Stimulated activated CD4-positive, alpha-beta T cell treated with anti-CD3 and anti-CD28 coated beads, Interleukin-1b, Interleukin-23, amount 100 ng/mL, for 4 hours (primary cell): ENCODE results near the gene PDE6B.
"Not testable (repeated sequence)": the region's sequence is repeated elsewhere in the genome, so short reads cannot be mapped to it uniquely, and the experiment has no call there.

Source experiments
- DNase-seq, 2 donors: peaks; one replicate each; pipeline ENCODE4 v3.0.0-alpha.2; 2020; ENCODE audit warnings: low read depth in 2 of 2

PDE6B gene

DNA sequence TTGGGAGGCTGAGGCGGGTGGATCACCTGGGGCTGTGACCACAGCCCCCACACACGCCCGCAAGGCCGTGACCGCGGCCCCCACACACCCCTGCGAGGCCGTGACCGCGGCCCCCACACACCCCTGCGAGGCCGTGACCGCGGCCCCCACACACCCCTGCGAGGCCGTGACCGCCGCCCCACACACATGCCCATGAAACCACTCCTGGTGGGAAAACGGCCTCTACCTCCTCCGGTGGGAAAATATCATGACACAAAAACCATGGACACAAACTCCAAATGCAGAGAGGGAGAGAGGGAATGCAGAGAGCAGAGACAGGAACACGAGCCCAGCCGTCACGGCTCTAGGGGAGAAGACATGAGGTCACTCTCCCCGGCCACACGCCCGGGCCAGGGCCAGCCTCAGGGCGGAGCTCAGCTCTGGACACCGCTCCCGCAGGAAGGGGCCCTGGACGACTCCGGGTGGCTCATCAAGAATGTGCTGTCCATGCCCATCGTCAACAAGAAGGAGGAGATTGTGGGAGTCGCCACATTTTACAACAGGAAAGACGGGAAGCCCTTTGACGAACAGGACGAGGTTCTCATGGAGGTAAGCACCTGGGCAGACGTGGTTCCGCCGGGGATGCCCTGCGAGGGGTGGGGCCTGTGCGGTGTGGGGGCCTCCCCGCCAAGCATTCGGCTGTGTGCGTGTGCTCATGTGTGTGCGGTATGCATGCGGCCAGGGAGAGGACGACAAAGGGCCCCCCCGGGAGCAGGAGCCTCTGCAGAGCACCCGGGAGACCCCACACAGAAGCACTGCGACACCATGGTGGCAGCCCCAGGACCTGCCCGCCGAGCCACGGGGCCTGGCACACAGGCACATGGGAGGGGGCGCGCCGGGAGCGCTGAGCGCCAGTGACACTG lies 31.3 kb downstream of the PDE6B start:
- no peak for DNase-seq

DNA sequence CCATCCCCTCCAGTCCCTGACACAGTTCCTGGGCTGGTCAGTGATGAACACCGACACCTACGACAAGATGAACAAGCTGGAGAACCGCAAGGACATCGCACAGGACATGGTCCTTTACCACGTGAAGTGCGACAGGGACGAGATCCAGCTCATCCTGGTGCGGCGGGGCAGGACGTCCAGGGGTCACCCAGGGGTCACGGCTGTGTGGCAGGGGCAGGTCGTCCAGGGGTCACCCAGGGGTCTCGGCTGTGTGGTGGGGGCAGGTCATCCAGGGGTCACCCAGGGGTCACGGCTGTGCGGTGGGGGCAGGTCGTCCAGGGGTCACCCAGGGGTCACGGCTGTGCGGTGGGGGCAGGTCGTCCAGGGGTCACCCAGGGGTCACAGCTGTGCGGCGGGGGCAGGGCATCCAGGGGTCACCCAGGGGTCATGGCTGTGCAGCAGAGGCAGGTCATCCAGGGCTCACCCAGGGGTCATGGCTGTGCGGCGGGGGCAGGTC lies 32.0 kb downstream of the PDE6B start:
- no peak for DNase-seq

DNA sequence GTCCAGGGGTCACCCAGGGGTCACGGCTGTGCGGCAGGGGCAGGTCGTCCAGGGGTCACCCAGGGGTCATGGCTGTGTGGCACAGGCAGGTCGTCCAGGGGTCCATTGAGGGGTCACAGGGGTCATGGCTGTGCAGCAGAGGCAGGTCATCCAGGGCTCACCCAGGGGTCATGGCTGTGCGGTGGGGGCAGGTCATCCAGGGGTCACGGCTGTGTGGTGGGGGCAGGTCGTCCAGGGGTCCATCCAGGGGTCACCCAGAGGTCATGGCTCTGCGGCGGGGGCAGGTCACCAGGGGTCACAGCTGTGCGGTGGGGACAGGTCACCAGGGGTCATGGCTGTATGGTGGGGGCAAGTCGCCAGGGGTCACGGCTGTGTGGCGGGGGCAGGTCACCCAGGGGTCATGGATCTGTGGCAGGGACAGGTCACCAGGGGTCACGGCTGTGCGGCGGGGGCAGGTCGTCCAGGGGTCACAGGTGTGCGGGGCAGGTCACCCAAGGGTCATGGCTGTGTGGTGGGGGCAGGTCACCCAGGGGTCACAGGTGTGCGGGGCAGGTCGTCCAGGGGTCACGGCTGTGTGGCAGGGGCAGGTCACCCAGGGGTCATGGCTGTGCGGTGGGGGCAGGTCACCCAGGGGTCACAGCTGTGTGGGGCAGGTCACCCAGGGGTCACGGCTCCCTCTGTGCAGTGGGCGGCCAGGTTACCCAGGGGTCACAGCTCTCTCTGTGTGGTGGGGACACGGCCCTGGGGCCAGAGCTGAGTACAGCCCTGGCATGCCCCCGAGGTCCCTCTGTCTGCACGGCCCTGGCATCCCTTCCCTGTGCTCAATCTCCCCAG lies 32.7 kb downstream of the PDE6B start:
- no peak for DNase-seq

DNA sequence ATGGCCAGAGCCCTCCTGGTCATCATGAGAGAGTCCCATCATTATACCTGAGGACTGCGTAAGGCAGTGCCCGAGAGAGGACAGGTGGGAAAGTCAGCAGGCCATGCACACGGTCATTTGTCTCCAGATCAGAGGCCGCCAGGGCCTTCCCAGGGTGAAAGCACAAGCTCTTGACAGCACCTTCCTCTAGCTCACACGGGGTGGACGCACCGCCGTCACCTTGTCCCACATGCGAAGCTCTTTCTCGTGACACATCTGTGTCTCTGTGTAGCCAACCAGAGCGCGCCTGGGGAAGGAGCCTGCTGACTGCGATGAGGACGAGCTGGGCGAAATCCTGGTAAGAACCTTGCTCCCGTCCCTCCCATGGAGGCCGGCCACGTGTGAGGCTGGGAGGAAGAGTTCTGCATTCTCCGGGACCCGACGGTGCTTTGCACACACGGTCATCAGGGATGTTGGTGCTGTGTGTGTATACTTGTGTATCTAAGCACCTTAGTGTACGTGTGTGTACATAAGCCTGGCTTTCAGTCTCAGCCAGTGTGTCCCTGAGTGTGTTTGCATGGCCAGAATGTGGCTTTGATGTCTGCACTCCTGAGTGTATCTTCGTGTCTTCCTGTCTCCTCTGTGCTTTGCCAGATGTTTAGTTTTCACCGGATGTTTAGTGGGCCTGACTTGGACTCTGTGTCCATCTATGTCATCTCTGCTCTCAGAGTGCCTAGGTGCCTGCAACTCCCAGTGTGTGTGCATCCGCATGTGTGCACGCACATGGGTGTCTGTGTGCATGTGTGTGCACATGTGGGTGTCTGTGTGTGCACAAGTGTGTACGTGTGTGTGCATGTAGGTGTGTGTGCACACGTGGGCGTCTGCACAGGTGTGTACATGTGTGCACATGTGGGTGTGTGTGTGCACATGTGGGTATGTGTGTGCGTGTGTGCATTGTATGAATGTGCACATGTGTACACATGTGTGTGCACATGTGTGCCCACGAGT lies 33.6 kb downstream of the PDE6B start:
- DNase-seq: no peak

DNA sequence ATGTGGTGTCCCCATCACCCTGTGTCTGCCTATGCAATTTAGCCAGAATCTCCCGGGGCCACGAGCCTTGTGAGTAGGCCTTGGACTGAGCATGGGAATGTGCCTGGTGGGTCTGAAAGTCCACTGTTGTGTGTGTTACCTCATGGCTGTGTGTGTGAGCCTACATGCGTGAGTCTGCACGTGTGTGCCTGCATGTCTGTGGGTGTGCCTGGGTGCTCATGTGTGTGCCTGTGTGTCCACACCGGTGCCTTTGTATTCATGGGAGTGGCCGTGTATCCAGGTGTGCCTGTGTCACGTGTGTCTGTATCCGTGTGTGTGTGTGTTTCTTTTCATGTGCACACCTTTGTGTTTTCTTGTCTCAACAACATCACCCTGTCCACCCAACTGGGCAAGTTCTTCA lies 34.5 kb downstream of the PDE6B start:
- no peak for DNase-seq

DNA sequence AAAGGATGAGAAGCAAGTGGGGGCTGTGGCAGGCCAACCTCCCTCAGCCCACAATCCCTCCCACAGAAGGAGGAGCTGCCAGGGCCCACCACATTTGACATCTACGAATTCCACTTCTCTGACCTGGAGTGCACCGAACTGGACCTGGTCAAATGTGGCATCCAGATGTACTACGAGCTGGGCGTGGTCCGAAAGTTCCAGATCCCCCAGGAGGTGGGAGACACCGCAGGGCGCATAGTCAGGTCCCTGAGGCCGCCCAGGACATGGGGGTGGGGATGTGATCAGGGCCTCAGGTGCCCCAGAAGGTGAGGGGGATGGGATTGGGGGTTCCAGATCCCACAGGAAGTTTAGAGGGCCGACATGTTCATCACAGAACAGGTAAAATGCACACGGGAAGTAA lies 35.0 kb downstream of the PDE6B start:
- DNase-seq: no peak

DNA sequence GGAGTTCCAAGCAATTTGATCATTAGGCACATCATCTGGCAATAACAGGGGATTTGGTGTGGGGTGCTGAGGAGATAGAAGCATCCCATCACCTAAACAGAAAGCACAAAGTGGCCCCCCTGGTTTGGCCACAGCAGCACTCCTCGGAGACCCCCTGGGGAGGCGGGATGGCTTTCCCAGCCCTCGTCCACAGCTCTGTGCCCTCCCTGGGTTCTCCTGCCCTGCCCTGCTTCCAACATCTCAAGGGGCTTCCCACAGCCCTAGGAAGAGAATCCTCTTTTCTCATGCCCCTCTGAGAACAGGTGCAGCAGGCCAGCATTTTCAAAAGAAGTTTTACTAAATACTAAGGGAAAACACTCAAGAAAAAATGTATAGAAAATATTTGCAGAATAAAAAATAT lies 35.9 kb downstream of the PDE6B start:
- DNase-seq: no peak

DNA sequence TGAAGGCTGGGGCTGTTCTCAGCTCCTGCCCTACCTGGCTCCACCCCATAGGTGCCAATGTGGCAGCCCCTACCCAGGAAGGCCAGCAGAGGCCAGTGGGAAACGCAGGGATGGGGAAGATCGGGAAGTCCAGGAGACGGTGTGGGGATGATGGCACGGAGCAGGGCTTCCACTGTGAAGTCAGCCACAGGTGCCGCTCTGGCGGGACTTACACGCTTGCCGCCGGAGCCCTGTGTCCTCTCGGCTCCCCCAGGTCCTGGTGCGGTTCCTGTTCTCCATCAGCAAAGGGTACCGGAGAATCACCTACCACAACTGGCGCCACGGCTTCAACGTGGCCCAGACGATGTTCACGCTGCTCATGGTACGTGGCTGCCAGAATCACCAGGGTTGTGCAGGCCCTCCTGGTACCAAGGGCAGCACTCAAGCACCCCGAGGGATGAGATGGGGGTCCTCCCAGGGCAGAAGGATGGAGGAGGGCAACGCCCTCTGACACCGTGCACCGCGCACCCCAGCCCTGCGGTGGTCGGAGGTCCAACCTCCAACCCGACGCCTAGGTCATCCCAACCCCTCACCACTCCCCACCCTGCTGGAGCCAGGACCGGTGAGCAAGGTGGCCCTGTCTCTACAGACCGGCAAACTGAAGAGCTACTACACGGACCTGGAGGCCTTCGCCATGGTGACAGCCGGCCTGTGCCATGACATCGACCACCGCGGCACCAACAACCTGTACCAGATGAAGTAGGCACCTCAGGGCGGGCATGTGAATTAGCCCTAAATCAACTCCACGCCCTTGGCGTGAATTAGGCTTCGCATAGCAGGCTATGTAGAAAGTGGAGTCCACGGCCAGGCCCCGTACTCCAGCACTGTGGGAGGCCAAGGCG lies 36.7 kb downstream of the PDE6B start:
- no peak for DNase-seq

DNA sequence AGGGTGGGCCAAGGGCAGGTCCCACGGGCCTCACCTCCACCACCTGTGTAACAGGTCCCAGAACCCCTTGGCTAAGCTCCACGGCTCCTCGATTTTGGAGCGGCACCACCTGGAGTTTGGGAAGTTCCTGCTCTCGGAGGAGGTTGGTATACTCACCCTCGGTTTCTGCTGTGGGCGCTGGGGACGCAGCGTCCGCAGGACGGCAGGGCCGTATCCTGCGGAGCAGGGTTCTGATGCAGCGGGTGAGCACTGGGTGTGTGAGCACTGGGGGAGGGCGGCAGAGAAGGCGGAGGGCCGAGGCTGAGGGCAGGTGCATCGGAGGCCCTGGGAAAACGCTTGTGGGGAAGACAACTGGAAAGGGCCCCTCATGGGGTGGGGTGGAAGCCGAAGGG lies 37.7 kb downstream of the PDE6B start:
- DNase-seq: no peak

DNA sequence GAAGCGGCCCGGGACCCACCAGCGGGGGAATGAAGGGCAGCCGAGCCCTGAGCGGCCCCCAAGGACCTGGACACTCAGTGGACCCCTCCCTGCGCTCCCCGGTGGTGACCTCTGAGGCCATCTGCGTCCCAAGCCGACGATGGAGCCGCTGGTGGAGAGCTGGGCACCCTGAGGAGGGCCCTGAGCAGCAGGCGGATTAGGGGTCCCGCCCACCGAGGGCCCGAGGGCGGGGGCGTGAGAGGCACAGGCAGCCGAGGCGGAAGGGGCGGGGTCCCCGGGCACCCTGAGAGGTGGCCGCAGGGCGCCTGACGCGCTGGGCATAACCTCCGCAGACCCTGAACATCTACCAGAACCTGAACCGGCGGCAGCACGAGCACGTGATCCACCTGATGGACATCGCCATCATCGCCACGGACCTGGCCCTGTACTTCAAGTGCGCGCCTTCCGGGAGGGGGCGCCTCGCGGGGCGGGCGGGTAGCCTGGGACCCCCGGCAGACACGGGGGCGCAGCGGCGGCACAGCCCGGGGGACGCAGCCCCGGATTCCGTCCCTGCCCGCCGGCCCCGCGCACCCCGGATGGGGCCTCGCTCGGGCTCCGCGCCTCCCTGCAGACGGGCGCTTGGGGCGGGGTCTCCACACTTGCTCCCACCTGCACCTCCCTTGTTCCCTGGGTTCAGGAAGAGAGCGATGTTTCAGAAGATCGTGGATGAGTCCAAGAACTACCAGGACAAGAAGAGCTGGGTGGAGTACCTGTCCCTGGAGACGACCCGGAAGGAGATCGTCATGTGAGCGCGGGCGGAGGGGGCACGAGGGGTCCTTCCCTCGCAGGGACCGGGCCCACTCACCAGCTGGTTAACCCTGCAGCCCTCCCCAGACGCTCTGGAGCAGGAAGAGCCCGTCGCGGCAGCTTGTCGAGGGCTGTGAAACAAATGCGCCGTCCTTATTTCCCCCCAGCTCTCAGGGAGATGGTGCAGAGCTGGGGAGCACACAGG lies 38.4 kb downstream of the PDE6B start:
- peak; percentile 55 to 75 for DNase-seq

DNA sequence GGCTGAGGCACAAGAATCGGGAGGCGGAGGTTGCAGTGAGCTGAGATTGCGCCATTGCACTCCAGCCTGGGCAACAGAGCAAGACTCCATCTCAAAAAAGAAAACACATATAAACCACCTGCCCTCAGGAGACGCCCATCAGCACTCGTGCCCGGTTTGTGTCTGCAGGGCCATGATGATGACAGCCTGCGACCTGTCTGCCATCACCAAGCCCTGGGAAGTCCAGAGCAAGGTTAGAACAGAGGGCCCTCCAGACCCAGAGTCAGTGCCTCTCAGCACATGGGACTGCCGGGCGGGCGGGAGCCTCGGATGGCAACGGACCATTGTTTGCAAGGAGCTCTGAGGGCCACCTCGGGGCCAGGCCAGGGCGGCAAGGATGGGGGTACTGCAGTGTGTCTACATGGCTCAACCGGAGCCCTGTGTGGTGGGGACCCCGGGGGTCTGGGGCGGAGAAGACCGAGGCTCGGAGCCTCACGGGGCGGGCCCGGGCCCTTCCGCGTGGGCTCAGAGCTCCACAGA lies 39.4 kb downstream of the PDE6B start:
- no peak for DNase-seq

DNA sequence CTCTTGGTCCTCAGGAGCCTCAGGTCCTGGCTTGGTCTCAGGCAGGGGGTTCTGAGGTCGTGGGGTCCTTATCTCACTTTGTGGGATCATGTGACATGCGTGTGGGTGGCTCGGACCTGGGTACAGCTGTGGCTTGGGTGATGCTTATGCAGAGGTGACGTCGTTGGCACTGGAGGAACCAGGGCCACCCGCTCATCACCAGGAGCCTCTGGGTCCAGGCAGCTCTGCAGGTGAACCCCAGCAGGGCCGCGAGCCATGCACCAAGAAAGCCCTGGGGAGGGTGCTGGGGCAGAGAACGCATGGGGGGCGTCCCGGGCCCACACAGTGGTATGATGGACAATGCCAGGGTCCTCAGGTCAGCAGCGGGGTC lies 40.0 kb downstream of the PDE6B start:
- DNase-seq: no peak

DNA sequence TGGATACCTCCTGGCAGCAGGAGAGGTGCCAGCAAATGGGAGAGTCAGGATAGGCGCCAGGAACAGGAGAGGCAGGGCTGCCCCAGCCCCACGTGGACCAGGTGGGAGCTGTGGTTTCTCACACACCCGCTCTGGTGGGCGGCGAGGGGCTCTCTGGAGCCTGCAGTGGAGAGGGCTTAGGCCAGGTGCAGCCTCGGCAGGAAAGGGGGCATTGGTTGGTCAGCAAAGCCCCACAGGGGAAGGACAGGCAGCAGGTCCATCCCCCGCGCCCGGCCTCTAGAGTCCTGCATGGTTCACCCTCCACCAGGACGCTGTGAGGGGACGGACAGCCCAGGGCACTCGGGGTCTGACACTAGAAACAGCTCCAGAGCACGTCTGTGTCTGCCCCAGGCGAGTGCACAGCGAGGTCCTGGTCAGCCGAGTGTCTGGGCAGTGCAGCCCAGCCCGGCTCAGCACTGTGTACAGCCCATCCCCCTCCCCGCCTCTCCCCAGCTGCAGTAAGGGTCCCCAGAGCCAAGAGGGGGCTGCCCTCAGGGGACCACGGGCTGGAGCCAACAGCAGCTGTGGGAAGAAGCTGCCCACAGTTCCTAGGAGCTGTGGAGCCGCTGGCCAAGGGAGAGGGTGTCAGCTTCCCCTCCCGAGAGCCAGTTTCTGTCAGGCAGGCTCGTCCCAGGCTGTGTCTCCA lies 40.5 kb downstream of the PDE6B start:
- no peak for DNase-seq

DNA sequence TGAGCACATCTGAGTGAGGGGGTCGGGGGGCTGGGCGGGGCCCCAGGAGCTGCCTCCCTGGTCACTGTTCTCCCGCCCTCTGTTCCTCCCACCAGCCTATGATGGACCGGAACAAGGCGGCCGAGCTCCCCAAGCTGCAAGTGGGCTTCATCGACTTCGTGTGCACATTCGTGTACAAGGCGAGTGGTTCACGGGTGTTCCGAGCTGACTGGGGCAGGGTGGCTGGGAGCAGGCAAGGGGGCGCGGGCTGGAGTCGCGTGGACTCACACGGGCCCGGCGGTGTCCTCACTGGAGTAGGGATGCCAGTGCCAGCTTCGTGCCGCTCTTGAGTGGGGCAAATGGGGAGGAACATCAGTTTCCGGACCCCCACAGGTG lies 41.0 kb downstream of the PDE6B start:
- DNase-seq: no peak

DNA sequence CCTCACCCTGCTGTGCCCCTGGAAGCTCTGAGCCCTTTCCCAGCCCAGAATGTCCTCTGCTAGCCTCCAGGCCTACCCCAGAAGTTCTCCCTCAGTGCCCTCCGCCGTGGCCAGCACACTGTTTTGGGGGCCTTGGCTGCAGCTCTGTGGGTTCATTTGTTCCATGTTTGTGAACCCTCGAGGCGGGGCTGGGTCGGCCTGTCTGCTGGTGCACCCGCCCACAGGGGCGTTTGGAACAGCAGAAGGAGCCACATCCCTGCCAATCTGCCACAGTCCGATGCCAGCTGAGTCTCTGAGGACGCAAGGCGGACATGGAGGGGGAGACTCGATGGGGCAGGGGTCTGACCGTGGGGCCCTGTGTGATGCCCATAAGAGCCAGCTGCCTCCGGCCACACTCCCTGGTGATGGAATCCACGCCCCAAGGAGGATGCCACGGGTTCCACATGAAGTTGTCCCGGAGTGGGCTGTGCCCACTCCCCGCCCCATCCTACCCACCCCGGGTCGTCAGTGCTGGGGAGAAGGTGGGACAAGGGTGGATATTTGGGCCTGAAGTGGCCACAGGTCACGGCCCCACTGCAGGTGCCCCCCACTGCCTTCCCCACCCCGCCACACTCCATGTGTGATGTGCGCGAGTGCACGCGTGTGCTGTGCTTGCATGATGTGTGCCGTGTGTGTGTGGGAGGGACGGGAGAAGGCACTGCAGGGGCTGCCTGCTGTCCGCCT lies 41.6 kb downstream of the PDE6B start:
- DNase-seq: no peak

DNA sequence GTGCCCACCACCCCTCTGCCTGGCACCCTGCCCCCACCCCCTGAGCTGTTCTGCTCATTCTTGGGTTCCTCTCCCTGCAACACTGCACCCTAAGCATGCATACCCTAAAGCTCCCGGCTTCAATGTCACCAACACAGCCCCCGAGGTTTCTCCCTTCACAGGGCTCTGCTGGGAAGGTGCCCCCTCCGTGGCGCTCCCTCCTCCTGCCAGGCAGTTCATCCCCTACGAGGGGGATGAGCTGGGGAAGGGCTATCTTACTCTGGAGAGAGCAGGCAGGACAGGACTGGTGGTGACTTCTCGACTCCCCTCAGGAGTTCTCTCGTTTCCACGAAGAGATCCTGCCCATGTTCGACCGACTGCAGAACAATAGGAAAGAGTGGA lies 42.2 kb downstream of the PDE6B start:
- no peak for DNase-seq

DNA sequence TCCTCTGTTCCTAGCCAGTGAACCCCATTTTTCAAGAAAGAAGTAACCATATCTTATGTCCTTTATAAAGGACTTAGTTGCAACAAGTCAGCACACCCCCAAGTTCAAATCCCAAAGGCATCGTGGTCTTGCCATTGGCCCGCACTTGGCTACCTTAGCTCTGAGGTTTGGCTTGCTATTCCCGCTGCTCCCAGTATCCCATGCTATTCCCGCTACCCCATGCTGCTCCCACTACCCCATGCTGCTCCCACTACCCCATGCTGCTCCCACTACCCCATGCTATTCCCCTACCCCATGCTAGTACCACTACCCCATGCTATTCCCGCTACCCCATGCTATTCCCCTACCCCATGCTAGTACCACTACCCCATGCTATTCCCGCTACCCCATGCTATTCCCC lies 42.8 kb downstream of the PDE6B start:
- DNase-seq: not testable (repeated sequence)
